Measurements from ENCODE around the gene KRTCAP2.
"Not testable (repeated sequence)": the region's sequence is repeated elsewhere in the genome, so short reads cannot be mapped to it uniquely, and the experiment has no call there.

The KRTCAP2 gene

DNA sequence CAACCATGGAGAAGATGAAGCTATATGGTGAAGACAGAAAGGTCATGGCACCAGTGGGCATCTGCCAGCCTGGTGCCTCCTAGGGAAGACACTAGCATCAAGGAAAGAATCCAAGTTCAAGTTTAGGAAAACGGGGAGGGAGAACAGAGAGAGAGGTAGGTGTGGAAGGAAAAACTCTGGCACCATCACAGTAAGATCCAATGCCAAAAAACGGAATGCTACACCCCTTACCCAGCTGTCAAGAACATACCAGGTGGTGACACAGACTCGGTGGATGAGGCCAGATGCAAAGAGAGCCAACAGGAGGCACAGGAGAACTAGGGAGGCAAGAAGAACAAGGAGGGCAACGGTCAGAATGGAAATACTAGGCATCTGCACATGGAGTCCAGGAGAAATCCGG, 3.6 kb downstream of the KRTCAP2 start:
- DNase-seq: no peak

DNA sequence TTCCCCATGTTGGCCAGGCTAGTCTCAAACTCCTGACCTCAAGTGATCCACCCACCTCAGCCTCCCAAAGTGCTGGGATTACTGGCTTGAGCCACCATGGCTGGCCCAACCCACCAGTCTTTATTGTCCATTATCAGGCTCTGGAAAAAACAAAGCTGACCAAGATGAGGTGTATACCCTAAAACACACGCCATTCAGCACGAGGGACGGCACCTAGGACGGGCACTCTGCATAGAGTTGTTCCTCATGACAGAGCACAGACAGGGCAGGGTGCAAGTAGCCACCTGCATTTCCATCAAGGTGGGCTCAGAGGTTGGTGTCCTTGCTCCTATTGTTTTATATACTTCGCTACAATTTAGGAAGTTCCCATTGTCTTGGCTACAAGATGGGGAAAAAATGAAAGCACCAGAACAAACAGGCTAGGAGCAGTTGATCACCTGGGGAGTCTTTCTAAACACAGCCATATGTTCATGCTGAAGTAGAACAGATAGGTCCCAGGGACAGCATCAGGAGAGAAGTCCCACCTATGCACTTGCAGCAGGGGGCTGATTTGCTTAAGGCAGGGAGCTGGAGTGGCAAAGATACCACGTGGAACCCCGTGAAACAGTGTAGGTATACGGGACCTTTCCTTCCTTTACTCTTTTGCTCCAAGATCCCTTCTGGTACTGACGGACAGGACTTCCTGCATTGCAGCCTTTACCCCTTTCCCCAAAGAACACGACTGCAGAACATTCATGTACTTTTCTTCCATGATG, 4.5 kb downstream of the KRTCAP2 start:
- no peak for DNase-seq

DNA sequence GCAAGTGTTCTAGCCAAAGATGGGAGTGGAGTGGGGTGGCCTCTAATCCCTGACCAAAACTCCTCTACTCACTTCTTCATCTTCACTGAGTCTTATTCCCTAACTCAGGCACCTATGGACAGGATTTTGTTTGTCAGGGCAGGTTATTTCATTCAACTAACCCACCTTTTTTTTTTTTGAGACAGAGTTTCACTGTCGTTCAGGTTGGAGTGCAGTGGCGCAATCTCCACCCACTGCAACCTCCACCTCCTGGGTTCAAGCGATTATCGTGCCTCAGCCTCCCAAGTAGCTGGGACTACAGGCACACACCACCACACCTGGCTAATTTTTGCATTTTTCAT, 5.0 kb downstream of the KRTCAP2 start:
- not testable (repeated sequence) for DNase-seq

DNA sequence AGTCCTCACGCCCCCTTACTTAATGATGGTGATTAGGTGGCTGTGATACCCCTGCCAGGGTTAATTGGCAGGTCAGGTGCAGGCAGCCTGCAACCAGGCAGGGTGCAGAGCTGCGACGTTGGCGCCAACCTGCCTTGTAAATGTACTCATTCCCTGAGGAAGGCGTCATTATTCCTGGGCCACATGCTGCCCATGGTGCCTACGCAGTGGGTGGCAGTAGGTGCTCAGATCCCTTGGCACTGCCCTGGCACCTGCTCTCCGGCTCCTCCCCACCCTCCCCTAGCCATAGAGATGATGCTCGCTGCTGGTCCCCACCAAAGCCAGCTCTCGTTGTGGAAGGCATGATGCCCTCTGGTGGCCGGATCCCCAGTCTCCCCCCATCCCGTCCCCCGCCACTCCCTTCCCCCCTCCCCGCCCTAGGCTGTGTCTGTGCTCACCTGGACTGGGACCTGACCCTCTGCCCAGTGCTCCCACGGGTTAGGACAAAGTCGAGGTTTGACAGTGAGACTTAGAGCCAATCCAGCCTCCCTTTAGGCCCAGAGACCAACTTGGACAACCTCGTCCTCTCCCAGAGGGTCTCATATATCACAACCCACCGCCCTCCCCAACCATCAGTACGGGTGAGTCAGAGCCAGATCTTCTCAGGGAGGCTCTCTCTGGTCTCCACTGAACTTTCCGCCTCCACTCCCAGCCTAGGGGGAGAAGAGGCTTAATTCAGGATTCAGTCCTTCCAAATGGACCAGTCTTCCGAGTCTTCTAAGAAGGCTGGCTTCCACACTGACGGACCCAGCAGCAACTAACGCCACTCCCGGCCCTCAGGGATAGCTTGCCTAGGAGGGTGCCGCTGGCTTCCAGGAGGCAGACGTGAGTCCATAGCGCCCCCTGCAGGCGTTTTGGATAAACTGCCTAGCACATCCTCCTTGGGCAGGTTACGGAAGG, 5.7 kb downstream of the KRTCAP2 start:
- peak in 50 of 51 donors; percentile 22 to 96 (median 80) for DNase-seq

DNA sequence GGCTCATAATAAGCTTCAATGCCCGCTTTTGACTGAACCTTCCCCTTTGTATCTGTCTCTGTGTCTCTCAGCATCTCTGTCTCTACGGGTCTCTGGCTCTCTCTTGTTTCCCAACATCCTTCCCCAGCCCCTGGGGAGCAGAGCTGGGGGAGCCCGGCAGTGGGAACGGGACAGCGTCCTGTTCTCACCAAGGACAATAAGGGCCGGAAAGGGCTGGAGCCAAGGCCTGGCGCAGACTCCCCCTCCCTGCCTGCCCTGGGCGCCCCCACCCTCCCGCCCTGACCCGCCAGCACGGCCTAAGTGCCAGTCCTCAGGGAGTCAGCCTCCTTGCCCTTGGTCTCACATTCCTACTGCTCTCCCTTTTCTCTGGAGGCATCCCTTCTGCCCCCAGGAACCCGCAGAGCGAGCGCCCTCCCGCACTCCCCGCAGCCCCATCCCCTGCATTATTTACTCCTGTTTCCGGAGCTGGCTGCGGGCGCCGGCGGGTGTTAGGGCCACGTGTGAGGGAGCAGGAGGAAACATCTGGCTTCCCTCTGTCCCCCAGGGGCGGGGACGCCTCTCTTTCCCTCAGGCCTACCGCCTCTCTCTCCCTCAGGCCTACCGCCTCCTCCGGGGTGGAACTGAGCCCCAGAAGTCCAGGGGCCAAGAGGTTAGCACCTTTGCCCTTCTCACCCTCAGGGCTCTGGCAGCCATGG, 6.5 kb downstream of the KRTCAP2 start:
- DNase-seq: peak in 27 of 51 donors; percentile 12 to 59 (median 42)

DNA sequence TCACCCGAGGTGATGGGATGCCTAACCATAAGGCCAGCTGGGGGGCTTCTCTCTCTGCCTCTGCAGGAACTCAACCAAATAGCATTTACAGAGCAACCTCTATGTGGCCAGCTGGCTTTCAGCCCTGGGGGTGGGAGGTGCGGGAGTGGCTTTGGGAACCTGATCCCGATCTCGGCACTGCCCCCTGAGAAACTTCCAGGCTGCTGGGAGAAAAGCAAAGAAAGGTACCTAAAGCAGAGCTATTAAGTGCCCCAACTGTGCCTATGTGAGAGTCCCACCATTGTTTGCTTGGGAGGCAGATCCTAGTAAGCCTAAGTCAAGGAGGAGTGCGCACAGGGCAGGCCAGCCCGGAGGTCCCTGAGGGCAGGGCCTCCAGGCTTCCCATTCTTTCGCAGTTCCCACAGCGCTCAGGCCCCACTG, 7.0 kb downstream of the KRTCAP2 start:
- no peak for DNase-seq

DNA sequence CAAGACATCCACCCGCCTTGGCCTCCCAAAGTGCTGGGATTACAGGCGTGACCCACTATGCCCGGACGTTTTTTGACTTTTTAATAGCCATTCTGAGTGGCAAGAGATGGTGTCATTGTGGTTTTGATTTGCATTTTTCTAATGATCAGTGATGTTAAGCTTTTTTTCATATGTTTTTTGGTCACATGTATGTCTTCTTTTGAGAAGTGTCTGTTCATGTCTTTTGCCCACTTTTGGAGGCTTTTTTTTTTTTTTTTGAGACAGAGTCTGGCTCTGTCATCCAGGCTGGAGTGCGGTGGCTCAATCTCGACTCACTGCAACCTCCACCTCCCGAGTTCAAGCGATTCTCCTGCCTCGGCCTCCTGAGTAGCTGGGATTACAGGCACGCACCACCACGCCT, 8.5 kb downstream of the KRTCAP2 start:
- not testable (repeated sequence) for DNase-seq

DNA sequence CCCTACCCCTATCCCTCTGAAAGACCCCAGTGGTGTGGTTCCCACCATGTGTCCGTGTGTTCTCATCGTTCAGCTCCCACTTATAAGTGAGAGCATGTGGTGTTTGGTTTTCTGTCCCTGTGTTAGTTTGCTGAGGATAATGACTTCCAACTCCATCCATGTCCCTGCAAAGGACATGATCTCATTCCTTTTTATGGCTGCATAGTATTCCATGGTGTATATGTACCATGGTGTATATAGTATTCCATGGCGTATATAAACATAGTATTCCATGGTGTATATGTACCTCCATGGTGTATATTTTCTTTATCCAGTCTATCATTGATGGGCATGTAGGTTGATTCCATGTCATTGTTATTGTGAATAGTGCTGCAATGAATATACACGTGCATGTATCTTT, 9.3 kb downstream of the KRTCAP2 start:
- DNase-seq: not testable (repeated sequence)

DNA sequence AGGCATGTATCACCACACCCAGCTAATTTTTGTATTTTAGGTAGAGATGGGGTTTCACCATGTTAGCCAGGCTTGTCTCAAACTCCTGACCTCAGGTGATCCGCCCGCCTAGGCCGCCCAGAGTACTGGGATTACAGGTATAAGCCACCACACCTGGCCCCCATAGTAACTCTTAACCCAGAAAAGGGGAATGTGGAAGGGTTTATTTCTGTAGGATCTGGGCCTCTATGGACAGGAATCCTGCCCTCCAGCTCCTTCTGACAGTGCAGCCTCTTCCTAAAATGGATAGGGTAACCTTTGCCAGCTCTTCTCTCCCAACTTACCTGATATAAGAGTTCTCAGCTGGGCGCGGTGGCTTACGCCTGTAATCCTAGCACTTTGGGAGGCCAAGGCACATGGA, 10.5 kb downstream of the KRTCAP2 start:
- not testable (repeated sequence) for DNase-seq

DNA sequence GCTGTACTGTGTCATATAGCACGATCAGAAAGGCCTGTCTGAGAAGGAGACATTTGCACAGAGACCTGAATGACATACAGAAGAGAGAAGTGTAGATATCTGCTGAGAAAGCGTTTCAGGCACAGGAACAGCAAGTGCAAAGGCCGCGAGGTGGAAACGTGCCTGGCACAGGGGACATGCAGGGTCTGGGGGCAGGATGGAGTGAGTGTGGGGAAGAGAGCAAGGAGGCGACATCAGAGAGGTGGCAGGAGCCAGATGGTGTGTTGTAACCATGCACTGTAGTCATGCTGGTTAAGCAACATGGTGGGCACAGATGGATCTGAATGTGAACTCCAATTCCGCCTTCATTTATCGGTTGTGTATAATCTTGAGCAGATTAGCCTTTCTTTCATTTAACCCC, 13.0 kb downstream of the KRTCAP2 start:
- DNase-seq: no peak

DNA sequence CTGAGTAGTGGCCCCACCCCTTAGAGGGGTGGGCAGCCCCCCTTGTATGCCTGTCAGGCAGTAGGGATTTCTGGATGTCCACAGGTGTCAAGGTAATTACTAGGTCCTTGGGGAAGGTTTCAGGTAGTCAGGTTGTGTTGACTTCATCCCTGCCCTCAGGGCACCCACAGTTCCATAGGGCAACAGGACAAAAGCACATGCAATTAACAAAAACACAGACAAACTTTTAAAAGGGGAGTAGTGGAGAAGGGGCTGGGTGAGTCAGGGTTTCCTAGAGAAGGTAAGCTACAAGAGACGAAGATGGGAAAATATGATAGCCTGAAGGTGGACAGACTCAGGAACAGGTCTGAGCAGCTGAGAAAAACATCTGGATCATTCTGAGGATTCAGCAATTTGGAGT, 14.1 kb downstream of the KRTCAP2 start:
- DNase-seq: no peak

DNA sequence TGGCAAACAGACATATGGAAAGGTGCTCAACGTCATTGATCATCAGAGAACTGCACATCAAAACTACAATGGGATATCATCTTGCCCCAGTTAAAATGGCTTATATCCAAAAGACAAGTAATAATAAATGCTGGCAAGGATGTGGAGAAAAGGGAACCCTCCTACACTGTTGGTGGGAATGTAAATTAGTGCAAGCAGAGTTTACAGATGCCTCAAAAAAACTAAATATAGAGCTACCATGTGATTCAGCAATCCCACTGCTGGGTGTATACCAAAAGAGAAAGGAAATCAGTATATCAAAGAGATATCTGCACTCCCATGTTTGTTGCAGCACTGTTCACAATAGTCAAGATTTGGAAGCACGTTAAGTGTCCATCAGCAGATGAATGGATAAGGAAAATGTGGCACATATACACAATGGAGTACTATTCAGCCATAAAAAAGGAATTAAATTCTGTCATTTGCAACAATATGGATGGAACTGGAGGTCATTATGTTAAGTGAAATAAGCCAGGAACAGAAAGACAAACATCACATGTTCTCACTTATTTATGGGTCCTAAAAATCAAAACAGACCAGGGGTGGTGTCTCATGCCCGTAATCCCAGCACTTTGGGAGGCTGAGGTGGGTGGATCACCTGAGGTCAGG, 17.0 kb downstream of the KRTCAP2 start:
- DNase-seq: not testable (repeated sequence)

DNA sequence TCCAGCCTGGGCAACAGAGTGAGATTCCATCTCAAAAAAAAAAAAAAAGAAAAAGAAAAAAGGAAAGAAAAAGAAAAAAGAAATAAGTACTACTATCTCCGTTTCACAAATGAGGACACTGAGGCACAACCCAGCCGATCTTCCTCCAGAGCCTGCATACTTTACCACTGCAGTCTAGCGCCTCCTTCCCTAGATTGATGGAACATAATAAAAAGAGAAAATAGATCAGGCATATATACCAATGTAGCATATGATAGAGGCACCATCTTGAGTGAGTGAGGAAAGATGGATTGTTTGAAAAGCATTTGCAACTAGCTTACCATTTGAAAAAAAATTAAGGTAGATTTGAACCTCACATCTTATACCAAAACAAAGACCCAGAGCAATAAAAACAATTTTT, 27.6 kb downstream of the KRTCAP2 start:
- no peak for DNase-seq

DNA sequence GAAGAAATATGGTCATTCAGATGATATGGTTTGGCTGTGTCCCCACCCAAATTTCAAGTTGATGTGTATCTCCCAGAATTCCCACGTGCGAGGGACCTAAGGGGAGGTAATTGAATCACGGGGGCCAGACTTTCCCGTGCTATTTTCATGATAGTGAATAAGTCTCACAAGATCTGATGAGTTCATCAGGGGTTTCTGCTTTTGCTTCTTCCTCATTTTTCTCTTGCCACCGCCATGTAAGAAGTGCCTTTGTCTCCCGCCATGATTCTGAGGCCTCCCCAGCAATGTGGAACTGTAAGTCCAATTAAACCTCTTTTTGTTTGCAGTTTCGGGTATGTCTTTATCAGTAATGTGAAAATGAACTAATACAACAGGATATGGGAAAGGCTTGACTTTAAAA, 31.4 kb downstream of the KRTCAP2 start:
- DNase-seq: no peak

DNA sequence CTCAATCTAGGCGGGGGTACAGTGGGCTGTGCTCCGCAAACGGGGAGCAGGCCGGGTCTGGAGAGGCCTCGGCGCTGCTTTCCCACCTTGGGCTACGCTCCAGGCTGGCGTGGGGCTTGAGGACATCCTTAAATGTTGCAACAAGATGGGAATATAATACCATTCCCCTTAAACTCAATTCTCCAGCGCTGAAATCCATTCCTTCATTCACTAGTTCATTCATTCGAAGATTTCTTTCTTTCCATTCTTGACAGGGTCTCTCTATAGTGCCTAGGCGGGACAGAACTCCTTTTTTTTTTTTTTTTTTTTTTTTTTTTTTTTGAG, 32.5 kb downstream of the KRTCAP2 start:
- DNase-seq: no peak

DNA sequence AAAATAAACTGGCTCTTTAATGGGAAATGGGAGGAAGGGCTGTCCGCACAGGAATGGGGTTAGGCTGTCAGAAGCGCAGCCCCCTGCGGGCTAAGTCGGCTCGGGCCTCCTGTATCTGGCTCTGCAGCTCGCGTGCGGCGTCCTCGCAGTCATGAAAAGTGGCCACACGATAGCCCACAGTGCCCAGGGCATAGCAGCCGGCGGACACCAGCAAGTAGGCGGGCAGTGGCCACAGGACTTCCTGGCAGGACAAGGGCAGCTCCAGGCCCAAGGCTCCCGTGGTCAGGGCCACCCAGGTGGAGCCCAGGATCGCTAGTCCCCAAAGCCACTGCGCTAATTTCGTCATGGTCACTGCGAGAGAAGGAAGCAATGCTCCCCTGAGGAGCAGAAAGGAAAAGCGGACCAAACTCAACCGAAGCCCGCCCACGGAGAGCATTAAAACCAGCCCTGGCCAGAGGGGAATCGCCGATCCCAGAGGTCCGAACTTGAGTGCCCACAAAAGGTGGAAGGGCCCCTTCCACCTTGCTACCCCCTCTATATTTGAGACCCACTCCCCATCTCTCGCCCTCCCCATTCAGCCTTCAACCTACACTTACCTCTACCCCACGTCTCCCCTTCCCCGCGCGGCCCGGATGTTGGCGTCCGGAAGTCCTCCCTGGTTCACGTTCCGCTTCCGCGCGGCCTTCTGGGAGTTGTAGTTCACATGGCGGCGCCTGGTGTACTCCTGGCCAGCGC, 33.0 kb downstream of the KRTCAP2 start, which contains the start of gene DPM3:
Gene DPM3 (minus strand): TSS at position 637 of the 735 bp plus-strand sequence. CDS start 291 bp downstream, at position 346.
- peak in 50 of 51 donors; percentile 55 to 94 (median 84) for DNase-seq

DNA sequence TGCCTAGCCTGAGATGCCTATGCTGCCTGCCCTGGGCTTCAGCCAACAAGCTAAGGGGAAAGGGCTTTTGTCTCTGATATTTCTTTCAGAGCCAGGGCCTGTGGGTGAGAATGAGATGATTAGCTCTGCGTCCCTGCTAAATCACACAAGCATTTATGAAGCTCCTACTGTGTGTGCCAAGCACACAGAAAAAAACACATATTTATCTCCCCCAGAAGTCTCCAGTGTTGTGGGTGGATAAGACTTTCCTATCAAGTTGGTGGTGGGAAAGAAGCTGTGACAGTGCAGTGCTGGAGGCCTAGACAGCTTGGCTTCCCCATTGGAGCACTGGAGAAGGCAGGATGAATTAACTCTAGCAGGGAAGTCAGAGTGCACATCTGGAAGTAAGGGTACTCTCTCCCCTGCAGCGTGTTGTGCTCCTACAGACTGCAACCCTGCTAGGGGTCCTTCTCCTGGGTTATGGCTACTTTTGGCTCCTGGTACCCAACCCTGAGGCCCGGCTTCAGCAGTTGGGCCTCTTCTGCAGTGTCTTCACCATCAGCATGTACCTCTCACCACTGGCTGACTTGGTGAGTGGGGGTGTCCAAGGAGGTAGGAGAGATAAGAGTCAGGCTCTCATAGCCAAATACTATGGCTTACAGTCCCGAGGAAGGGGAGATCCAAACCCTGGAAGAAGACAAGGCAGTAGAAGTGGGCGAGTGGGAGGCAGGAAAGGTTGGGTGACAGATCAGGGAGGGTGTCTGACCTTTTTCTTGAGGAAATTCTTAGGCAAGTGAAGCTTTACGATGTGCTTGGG, 35.8 kb downstream of the KRTCAP2 start:
- no peak for DNase-seq

DNA sequence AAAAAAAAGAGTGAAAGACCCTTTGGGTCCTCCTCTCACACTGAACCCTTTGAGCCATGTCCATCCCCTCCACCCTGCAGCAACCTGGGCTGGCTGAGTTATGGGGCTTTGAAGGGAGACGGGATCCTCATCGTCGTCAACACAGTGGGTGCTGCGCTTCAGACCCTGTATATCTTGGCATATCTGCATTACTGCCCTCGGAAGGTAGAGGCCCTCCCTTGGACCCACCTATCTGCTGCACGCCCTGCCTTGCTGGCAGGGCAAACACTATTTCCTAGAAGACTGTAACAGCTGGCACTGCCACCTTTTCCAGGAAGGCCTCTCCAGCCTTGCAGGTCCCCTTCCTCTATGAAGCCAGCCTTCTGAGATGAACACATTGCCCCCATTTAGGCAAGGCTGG, 36.4 kb downstream of the KRTCAP2 start:
- no peak for DNase-seq

DNA sequence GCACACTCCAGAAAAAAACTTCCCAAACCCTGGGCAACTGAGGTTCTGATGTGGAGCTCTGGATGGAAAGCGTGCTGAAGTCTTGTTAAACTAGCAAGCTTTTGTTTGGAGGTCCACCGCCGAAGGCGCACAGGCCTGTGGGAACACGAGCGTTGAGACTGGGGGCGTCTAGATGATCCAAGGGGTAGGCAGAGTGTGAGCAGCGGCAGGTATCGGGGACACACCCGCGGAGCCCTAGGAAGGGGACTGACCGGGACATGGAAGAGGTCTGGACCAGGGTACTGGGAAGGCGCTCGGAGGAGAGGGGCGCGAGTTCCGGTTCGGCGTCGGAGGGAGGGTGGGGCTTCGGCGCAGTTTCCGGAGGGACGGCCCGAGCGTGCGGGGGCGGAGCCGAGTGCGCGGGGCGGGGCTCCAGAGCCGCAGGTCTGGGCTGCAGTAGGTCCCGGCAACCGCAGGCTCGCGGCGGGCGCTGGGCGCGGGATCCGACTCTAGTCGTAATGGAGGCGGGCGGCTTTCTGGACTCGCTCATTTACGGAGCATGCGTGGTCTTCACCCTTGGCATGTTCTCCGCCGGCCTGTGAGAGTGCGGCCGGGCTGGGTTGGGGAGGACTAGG, 37.6 kb downstream of the KRTCAP2 start, which contains the start of gene SLC50A1:
Gene SLC50A1 (plus strand): TSS at position 438 of the 614 bp plus-strand sequence. CDS start 60 bp downstream, at position 498.
- peak; percentile 42 to 95 (median 88) for DNase-seq
